Measurements from ENCODE around the gene PTDSS2. TPM values are rescaled to one million over a fixed set of nuclear protein-coding genes. Genes with fewer than 3 reads are reported as not detected.

The PTDSS2 gene
- total RNA-seq, 1 experiment from 2014 or later = 30.4 TPM

- CTCF ChIA-PET = no interaction called here
Observed at GRCh38 chr11:528166-528814, 78.2 kb downstream of the PTDSS2 start.

DNA sequence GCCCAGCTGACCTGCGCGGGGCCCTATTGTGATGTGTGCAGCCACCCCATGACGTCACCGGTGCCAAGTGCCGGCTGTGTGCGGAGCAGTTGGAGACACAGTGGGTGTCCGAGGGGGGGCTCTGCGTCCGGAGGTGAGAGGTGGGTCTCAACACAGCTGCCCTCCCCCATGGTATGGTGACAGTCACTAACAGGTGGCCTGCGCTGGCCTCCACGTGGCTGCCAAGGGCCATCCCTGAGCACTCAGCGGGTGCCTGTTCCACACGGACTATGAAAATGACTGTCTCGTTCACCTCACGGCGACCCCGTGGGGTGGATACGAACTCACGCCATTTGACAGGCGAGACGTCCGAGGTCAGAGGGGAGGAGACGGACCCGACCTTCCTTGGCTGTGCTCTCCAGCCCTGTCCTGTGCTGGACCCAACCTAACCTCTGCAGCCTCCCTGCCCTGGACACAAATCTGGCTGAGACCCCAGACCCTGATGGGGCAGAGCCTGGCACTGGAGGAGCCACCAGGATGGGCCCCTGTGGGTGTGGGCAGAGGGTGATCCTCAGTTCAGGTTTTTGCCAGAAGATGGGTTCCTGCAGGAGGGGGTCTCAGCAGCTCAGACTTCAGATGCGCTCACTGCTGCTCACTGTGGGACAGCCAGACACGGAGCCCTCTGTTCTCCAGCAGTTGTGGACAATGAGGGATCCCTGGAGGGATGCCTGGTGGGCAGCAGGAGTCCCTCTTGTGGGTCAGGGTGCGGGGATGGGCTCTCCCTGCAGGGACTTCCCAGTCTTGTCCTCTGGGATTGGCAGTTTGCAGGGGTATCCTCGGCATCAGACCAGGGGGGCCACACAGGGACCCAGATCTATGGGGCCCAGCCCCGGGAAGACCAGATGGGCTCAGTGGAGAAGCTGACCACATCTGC, 79.0 kb downstream of the PTDSS2 start:
- H3K27me3 Mint-ChIP-seq (ENCODE audit: unreplicated experiment) = no peaks in the 10 kb centered on the region

More at GRCh38 chr11:528166-528814, 78.2 kb downstream of the PTDSS2 start:
- Mint-ChIP-seq H3K4me3 (ENCODE audit: low read depth, unreplicated experiment) (no peak overlapping the region), H3K27ac (ENCODE audit: unreplicated experiment) (no peak overlapping the region), H3K4me1 (ENCODE audit: low read depth, unreplicated experiment) (no peaks in the 10 kb centered on the region), H3K27me3 (ENCODE audit: unreplicated experiment) (no peaks in the 10 kb centered on the region), H3K36me3 (ENCODE audit: insufficient read depth, unreplicated experiment) (peaks cover 12% of the 10 kb centered on the region), H3K9me3 (ENCODE audit: low read depth, unreplicated experiment) (peaks cover 2% of the 10 kb centered on the region)
- TF ChIP-seq, protein P1, sequence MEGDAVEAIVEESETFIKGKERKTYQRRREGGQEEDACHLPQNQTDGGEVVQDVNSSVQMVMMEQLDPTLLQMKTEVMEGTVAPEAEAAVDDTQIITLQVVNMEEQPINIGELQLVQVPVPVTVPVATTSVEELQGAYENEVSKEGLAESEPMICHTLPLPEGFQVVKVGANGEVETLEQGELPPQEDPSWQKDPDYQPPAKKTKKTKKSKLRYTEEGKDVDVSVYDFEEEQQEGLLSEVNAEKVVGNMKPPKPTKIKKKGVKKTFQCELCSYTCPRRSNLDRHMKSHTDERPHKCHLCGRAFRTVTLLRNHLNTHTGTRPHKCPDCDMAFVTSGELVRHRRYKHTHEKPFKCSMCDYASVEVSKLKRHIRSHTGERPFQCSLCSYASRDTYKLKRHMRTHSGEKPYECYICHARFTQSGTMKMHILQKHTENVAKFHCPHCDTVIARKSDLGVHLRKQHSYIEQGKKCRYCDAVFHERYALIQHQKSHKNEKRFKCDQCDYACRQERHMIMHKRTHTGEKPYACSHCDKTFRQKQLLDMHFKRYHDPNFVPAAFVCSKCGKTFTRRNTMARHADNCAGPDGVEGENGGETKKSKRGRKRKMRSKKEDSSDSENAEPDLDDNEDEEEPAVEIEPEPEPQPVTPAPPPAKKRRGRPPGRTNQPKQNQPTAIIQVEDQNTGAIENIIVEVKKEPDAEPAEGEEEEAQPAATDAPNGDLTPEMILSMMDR (IDR thresholded peaks at IDR 0.05; ENCODE audit: unreplicated experiment) = no peak
- no TSS peak for BruUV-seq (replicated peaks)
- DNase-seq = no peak
- intact Hi-C loops (cut with micrococcal nuclease; ENCODE audit: unreplicated experiment) = no loop called here

DNA sequence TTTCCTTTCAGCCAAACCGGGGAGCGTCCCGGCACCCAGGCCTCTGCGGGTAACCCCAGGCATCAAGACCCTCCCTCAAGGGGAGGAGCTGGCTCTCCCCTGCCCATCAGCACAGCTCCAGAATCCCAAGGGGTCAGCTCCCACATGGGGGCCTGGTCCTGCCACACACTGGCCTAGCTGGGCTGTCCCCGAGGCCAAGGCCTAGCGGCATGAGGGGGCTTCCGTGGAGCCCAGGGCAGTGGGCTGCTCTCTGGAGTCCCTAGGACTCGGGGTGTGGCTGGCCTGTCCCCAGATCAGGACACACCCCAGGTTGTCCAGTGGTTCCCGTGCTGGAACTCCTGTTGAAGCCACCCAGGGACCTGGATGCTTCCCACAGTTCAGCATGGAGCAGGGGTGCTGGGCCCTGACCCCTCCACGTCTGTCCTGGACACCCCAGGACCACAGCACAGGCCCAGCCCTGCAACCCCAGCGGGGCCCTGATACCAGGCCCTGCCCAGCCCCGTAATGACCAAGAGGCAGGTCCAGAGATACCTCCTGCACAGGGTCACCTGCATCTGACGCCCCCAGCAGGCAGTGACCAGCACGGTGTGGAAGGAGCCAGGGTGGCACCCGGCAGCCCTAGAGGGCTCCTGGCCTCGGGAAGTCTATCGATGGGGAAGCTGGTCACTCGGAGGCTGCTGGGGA, 79.8 kb downstream of the PTDSS2 start:
- DNase-seq = no peak
- H3K4me1 Mint-ChIP-seq (ENCODE audit: low read depth, unreplicated experiment) = no peaks in the 10 kb centered on the region
- BruUV-seq (replicated peaks) = no TSS peak
- no peak overlapping the region for H3K27ac Mint-ChIP-seq (ENCODE audit: unreplicated experiment)
- H3K4me3 Mint-ChIP-seq (ENCODE audit: low read depth, unreplicated experiment) = no peak overlapping the region
- intact Hi-C loops (cut with micrococcal nuclease; ENCODE audit: unreplicated experiment) = no loop called here
- H3K27me3 Mint-ChIP-seq (ENCODE audit: unreplicated experiment) = no peaks in the 10 kb centered on the region
- TF ChIP-seq, protein P1 (IDR thresholded peaks at IDR 0.05; ENCODE audit: unreplicated experiment) = no peak
- H3K36me3 Mint-ChIP-seq (ENCODE audit: insufficient read depth, unreplicated experiment) = peaks cover 26% of the 10 kb centered on the region
- H3K9me3 Mint-ChIP-seq (ENCODE audit: low read depth, unreplicated experiment) = no peaks in the 10 kb centered on the region
- CTCF ChIA-PET = no interaction called here

More for the DNA sequence above, 79.0 kb downstream of the PTDSS2 start:
- no peak overlapping the region for H3K27ac Mint-ChIP-seq (ENCODE audit: unreplicated experiment)
- intact Hi-C loops (cut with micrococcal nuclease; ENCODE audit: unreplicated experiment) = no loop called here
- TF ChIP-seq, protein P1 (IDR thresholded peaks at IDR 0.05; ENCODE audit: unreplicated experiment) = no peak
- H3K4me3 Mint-ChIP-seq (ENCODE audit: low read depth, unreplicated experiment) = no peak overlapping the region
- no TSS peak for BruUV-seq (replicated peaks)
- no peaks in the 10 kb centered on the region for H3K4me1 Mint-ChIP-seq (ENCODE audit: low read depth, unreplicated experiment)
- peaks cover under 1% of the 10 kb centered on the region for H3K9me3 Mint-ChIP-seq (ENCODE audit: low read depth, unreplicated experiment)
- no peak for DNase-seq
- CTCF ChIA-PET = no interaction called here
- H3K36me3 Mint-ChIP-seq (ENCODE audit: insufficient read depth, unreplicated experiment) = peaks cover 18% of the 10 kb centered on the region

GRCh38 chr11:530960-531831, 81.1 kb downstream of the PTDSS2 start:
- CTCF ChIA-PET = no interaction called here
- no peak overlapping the region for H3K4me3 Mint-ChIP-seq (ENCODE audit: low read depth, unreplicated experiment)

More at GRCh38 chr11:530960-531831, 81.1 kb downstream of the PTDSS2 start:
- peaks cover 4% of the 10 kb centered on the region for H3K4me1 Mint-ChIP-seq (ENCODE audit: low read depth, unreplicated experiment)
- no peaks in the 10 kb centered on the region for H3K27me3 Mint-ChIP-seq (ENCODE audit: unreplicated experiment)
- no peak overlapping the region for H3K27ac Mint-ChIP-seq (ENCODE audit: unreplicated experiment)
- intact Hi-C loops (cut with micrococcal nuclease; ENCODE audit: unreplicated experiment) = no loop called here
- H3K9me3 Mint-ChIP-seq (ENCODE audit: low read depth, unreplicated experiment) = no peaks in the 10 kb centered on the region
- BruUV-seq (replicated peaks) = no TSS peak
- TF ChIP-seq, protein P1 (IDR thresholded peaks at IDR 0.05; ENCODE audit: unreplicated experiment) = no peak
- no peak for DNase-seq
- H3K36me3 Mint-ChIP-seq (ENCODE audit: insufficient read depth, unreplicated experiment) = peaks cover 35% of the 10 kb centered on the region
